Measurements from ENCODE around the gene AKAP8.
"Not testable (repeated sequence)": the region's sequence is repeated elsewhere in the genome, so short reads cannot be mapped to it uniquely, and the experiment has no call there.

The AKAP8 gene

GRCh38 chr19:15404097-15404779, 24.7 kb upstream of the AKAP8 start:
- no peak for DNase-seq (ENCODE audit: low read depth in 3 of 3)

GRCh38 chr19:15403151-15403531, 23.6 kb upstream of the AKAP8 start:
- no peak for DNase-seq (ENCODE audit: low read depth in 3 of 3)

- no peak for DNase-seq (ENCODE audit: low read depth in 3 of 3)
Observed at GRCh38 chr19:15402411-15403150, 23.0 kb upstream of the AKAP8 start.

GRCh38 chr19:15401397-15401710, 21.8 kb upstream of the AKAP8 start:
- no peak for DNase-seq (ENCODE audit: low read depth in 3 of 3)

- DNase-seq (ENCODE audit: low read depth in 3 of 3) = no peak
Observed at GRCh38 chr19:15400521-15401396, 21.2 kb upstream of the AKAP8 start.

- DNase-seq (ENCODE audit: low read depth in 3 of 3) = no peak
Observed at GRCh38 chr19:15399635-15400034, 20.0 kb upstream of the AKAP8 start.

GRCh38 chr19:15399234-15399515, 19.6 kb upstream of the AKAP8 start:
- DNase-seq (ENCODE audit: low read depth in 3 of 3) = no peak

- no peak for DNase-seq (ENCODE audit: low read depth in 3 of 3)
Observed at GRCh38 chr19:15398501-15399233, 19.1 kb upstream of the AKAP8 start.

- no peak for DNase-seq (ENCODE audit: low read depth in 3 of 3)
Observed at GRCh38 chr19:15397782-15398181, 18.2 kb upstream of the AKAP8 start.

GRCh38 chr19:15397236-15397635, 17.6 kb upstream of the AKAP8 start:
- DNase-seq (ENCODE audit: low read depth in 3 of 3) = no peak

GRCh38 chr19:15396436-15396835, 16.8 kb upstream of the AKAP8 start:
- no peak for DNase-seq (ENCODE audit: low read depth in 3 of 3)

- DNase-seq (ENCODE audit: low read depth in 3 of 3) = not testable (repeated sequence)
Observed at GRCh38 chr19:15395251-15395650, 15.7 kb upstream of the AKAP8 start.

GRCh38 chr19:15394426-15394825, 14.8 kb upstream of the AKAP8 start:
- DNase-seq (ENCODE audit: low read depth in 3 of 3) = no peak

GRCh38 chr19:15393963-15394362, 14.4 kb upstream of the AKAP8 start:
- DNase-seq (ENCODE audit: low read depth in 3 of 3) = no peak

GRCh38 chr19:15390814-15391213, 11.2 kb upstream of the AKAP8 start:
- no peak for DNase-seq (ENCODE audit: low read depth in 3 of 3)

- no peak for DNase-seq (ENCODE audit: low read depth in 3 of 3)
Observed at GRCh38 chr19:15381864-15382263, 2.3 kb upstream of the AKAP8 start.

- DNase-seq (ENCODE audit: low read depth in 3 of 3) = no peak
Observed at GRCh38 chr19:15381429-15381828, 1.8 kb upstream of the AKAP8 start.

- DNase-seq (ENCODE audit: low read depth in 3 of 3) = peak in 1 of 3 experiments; percentile 40
Observed at GRCh38 chr19:15379999-15380647, 536 bp upstream of the AKAP8 start.

- peak; percentile 24 to 53 (median 26) for DNase-seq (ENCODE audit: low read depth in 3 of 3)
Observed at GRCh38 chr19:15378534-15379082, 979 bp downstream of the AKAP8 start.

GRCh38 chr19:15374796-15375440, 4.7 kb downstream of the AKAP8 start:
- DNase-seq (ENCODE audit: low read depth in 3 of 3) = no peak

- DNase-seq (ENCODE audit: low read depth in 3 of 3) = no peak
Observed at GRCh38 chr19:15374105-15374651, 5.4 kb downstream of the AKAP8 start.
